Body of pancreas (tissue), 4 donors: ENCODE data around the gene SLC23A2. TPM values are rescaled to one million over a fixed set of nuclear protein-coding genes. Genes with fewer than 3 reads are reported as not detected.
"Not testable (repeated sequence)": the region's sequence is repeated elsewhere in the genome, so short reads cannot be mapped to it uniquely, and the experiment has no call there.

Experiments
- ATAC-seq: fragments of 150-250 bp; one replicate; pipeline ENCODE4 v1.9.1; 2016
- DNase-seq, 4 donors: peaks; one replicate each; pipeline ENCODE4 v3.0.0-alpha.2; 2019
- H3K27ac ChIP-seq, 4 donors: fragments of 200-600 bp; sonication (generic); 1 replicate in 3 of 4; 2 replicates in 1 of 4; pipeline versions ENCODE4 v1.5.1 to v1.6.1; 2016 to 2019; ENCODE audit warnings: mild to moderate bottlenecking in 1 of 4, mixed read lengths in 1 of 4, moderate library complexity in 1 of 4
- H3K27me3 ChIP-seq, 2 donors: fragments of 200-600 bp; sonication (generic); one replicate each; pipeline ENCODE4 v1.6.0; 2016; ENCODE audit warnings: mild to moderate bottlenecking in 1 of 2
- H3K36me3 ChIP-seq, 2 donors: fragments of 200-600 bp; sonication (generic); replicated peaks in 1 of 2; 2 replicates each; pipeline ENCODE4 v1.5.1; 2016; ENCODE audit warnings: low read depth in 2 of 2; ENCODE audit not compliant: insufficient read depth in 1 of 2
- H3K4me1 ChIP-seq: fragments of 200-600 bp; sonication (generic); one replicate; pipeline ENCODE4 v1.6.0; 2016
- H3K4me3 ChIP-seq, 2 donors: fragments of 200-600 bp; sonication (generic); 1 replicate in 1 of 2; 2 replicates in 1 of 2; pipeline ENCODE4 v1.5.1; 2016 to 2019
- H3K9me3 ChIP-seq, 3 donors: fragments of 200-600 bp; sonication (generic); 1 replicate in 2 of 3; 2 replicates in 1 of 3; pipeline ENCODE4 v1.5.1; 2016
- CTCF ChIP-seq, 7 experiments: fragments of 450-650 bp in 4 of 7; fragments of 200-600 bp in 3 of 7; sonication (generic) in 3 of 7; IDR thresholded peaks; one replicate each; pipeline ENCODE4 v1.5.1; 2016 to 2019; ENCODE audit warnings: antibody characterized with exemption in 7 of 7
- POLR2A ChIP-seq, 3 donors: fragments of 450-650 bp; IDR thresholded peaks; one replicate each; pipeline ENCODE4 v1.6.1; 2016; ENCODE audit warnings: antibody characterized with exemption in 3 of 3, mild to moderate bottlenecking in 2 of 3
- WGBS, 2 donors: methylation state at CpG; one replicate each; pipeline ENCODE4 v1.1.5; 2017; 5-methylcytosine and 5-hydroxymethylcytosine counted together
- intact Hi-C: fragments of 100-400 bp; cut with DNase I; formaldehyde crosslinking; loops from one replicate; pipeline ENCODE4 v1.15.1; 2023
- total RNA-seq, 2 donors: library from RNA; depleted of rRNA; stranded (reverse); fragments of >200 nt; gene quantifications; one replicate each; pipeline ENCODE4 v1.1.0, GENCODE V29; 2016

Gene SLC23A2
- total RNA-seq, 2 donors from 2014 or later = 12.2 TPM

GRCh38 chr20:5024103-5024502, 22.8 kb upstream of the SLC23A2 start:
- no peak overlapping the region for H3K27ac ChIP-seq
- no peaks in the 10 kb centered on the region for H3K36me3 ChIP-seq
- intact Hi-C loops = no loop called here
- no peak for DNase-seq
- TF ChIP-seq POLR2A (IDR thresholded peaks at IDR 0.05) (no peak), CTCF (IDR thresholded peaks at IDR 0.05) (no peak)
- no peaks in the 10 kb centered on the region for H3K27me3 ChIP-seq
- ATAC-seq = no peak
- H3K9me3 ChIP-seq = no peaks in the 10 kb centered on the region
- WGBS, 2 donors = 84 to 88% methylated on average over 6 of the region's 6 CpGs
- no peaks in the 10 kb centered on the region for H3K4me1 ChIP-seq
- H3K4me3 ChIP-seq = no peak overlapping the region

- not testable (repeated sequence) for ATAC-seq
- 74 to 97% methylated on average over 4 of the region's 4 CpGs for WGBS, 2 donors
Measured at GRCh38 chr20:5023171-5023570, 21.9 kb upstream of the SLC23A2 start.

GRCh38 chr20:5020760-5021159, 19.4 kb upstream of the SLC23A2 start:
- no peaks in the 10 kb centered on the region for H3K4me1 ChIP-seq
- no peaks in the 10 kb centered on the region for H3K36me3 ChIP-seq
- TF ChIP-seq POLR2A (IDR thresholded peaks at IDR 0.05) = no peak
- TF ChIP-seq CTCF (IDR thresholded peaks at IDR 0.05) = no peak
- DNase-seq (no peak), ATAC-seq (no peak)
- no peaks in the 10 kb centered on the region for H3K9me3 ChIP-seq
- 72 to 76% methylated on average over 5 of the region's 5 CpGs for WGBS, 2 donors
- no peak overlapping the region for H3K27ac ChIP-seq
- no peak overlapping the region for H3K4me3 ChIP-seq
- intact Hi-C loops = no loop called here
- no peaks in the 10 kb centered on the region for H3K27me3 ChIP-seq

More at GRCh38 chr20:5023171-5023570, 21.9 kb upstream of the SLC23A2 start:
- H3K4me3 ChIP-seq, H3K36me3 ChIP-seq, intact Hi-C loops, H3K27ac ChIP-seq, H3K4me1 ChIP-seq, DNase-seq, H3K27me3 ChIP-seq, H3K9me3 ChIP-seq: not testable (repeated sequence)

- DNase-seq = no peak
- no peaks in the 10 kb centered on the region for H3K9me3 ChIP-seq
- 68% methylated on average over 8 of the region's 8 CpGs for WGBS, 2 donors
- no peak overlapping the region for H3K27ac ChIP-seq
- intact Hi-C loops = no loop called here
- H3K36me3 ChIP-seq = no peaks in the 10 kb centered on the region
- TF ChIP-seq POLR2A (IDR thresholded peaks at IDR 0.05) (no peak), CTCF (IDR thresholded peaks at IDR 0.05) (no peak)
- H3K4me3 ChIP-seq = no peak overlapping the region
- H3K4me1 ChIP-seq = no peaks in the 10 kb centered on the region
- no peak for ATAC-seq
- no peaks in the 10 kb centered on the region for H3K27me3 ChIP-seq
Measured at GRCh38 chr20:5013682-5014447, 12.6 kb upstream of the SLC23A2 start.

GRCh38 chr20:5008759-5009158, 7.4 kb upstream of the SLC23A2 start:
- Histone ChIP-seq H3K4me1 (no peaks in the 10 kb centered on the region), H3K27me3 (no peaks in the 10 kb centered on the region), H3K4me3 (no peak overlapping the region), H3K27ac (no peak overlapping the region), H3K36me3 (no peaks in the 10 kb centered on the region), H3K9me3 (no peaks in the 10 kb centered on the region)
- DNase-seq = peak in 1 of 4 donors; percentile 35
- intact Hi-C loops = no loop called here
- WGBS, 2 donors = 48 to 56% methylated on average over 5 of the region's 5 CpGs
- TF ChIP-seq POLR2A (IDR thresholded peaks at IDR 0.05) (no peak), CTCF (IDR thresholded peaks at IDR 0.05) (no peak)
- no peak for ATAC-seq
